Psoas muscle (tissue), 8 donors: ENCODE results near the gene TREH. TPM values are rescaled to one million over a fixed set of nuclear protein-coding genes. Genes with fewer than 3 reads are reported as not detected.
"Not testable (repeated sequence)": the region's sequence is repeated elsewhere in the genome, so short reads cannot be mapped to it uniquely, and the experiment has no call there.

ENCODE experiments used
- ATAC-seq, 4 donors: fragments of 200-7000 bp; cut with Tn5 transposase; one replicate each; pipeline ENCODE4 v1.9.1; 2020; ENCODE audit warnings: moderate library complexity in 3 of 4, mild to moderate bottlenecking in 2 of 4
- DNase-seq, 2 donors: peaks; one replicate each; pipeline ENCODE4 v3.0.0-alpha.2; 2020
- H3K27ac ChIP-seq: fragments of 200-600 bp; one replicate; pipeline ENCODE4 v1.8.0; 2022
- H3K27me3 ChIP-seq, 3 donors: fragments of 200-600 bp in 1 of 3; one replicate each; pipeline versions ENCODE4 v1.6.1 to v1.8.0; 2013 to 2022; ENCODE audit warnings: low read length in 2 of 3, mild to moderate bottlenecking in 2 of 3, moderate library complexity in 1 of 3; ENCODE audit not compliant: insufficient read depth in 3 of 3
- H3K36me3 ChIP-seq, 2 donors: fragments of 200-600 bp in 1 of 2; one replicate each; pipeline versions ENCODE4 v1.6.1 to v1.8.0; 2013 to 2022; ENCODE audit warnings: low read depth in 1 of 2, mild to moderate bottlenecking in 1 of 2, moderate library complexity in 1 of 2; ENCODE audit not compliant: insufficient read depth in 1 of 2
- H3K4me1 ChIP-seq: fragments of 200-600 bp; one replicate; pipeline ENCODE4 v1.8.0; 2022
- H3K4me3 ChIP-seq: fragments of 200-600 bp; one replicate; pipeline ENCODE4 v1.8.0; 2022; ENCODE audit warnings: mild to moderate bottlenecking
- H3K9me3 ChIP-seq: fragments of 200-600 bp; one replicate; pipeline ENCODE4 v1.8.0; 2022
- WGBS, 3 donors: extraction: QIAGEN DNeasy Blood & Tissue Kit; methylation state at CpG; one replicate each; pipeline versions ENCODE4 v1.1.6 to v1.1.7; 2013; 5-methylcytosine and 5-hydroxymethylcytosine counted together
- intact Hi-C, 2 donors: fragments of 100-400 bp; cut with DNase I; formaldehyde crosslinking; loops; one replicate each; pipeline versions ENCODE4 v1.11.0 to v1.14.2; 2022
- polyA plus RNA-seq, 3 donors: library from polyadenylated mRNA; stranded (reverse); fragments of 200-250 nt; gene quantifications; one replicate each; pipeline ENCODE4 v1.2.3, GENCODE V29; 2013
- total RNA-seq, 4 donors: library from RNA; stranded (reverse); fragmentation: NEBNext Ultra II Directional in 2 of 4; extraction: Animal tissue kit (Norgen Biotek cat#: 25700) in 2 of 4; gene quantifications; one replicate each; pipeline versions ENCODE4 v1.2.1 to v1.2.4, GENCODE V29; 2021 to 2023
- TF ChIP-seq, protein P1 (sequence below): fragments of 200-600 bp; IDR thresholded peaks from one replicate; pipeline ENCODE4 v1.8.0; 2022; ENCODE audit warnings: antibody characterized with exemption
- donor health status: healthy with polysubstance abuse.
- donor health status: DM: no; HTN: no; CAD: no; lungs with moderate emphysema.
- donor health status: Bipolar disorder and iron deficiency.
- donor health status: healthy.
- donor health status: DM: yes; HTN: yes; CAD: no.
- donor health status: DM: no; HTN: no; CAD: no.
- donor health status: DM: no; HTN: no; CAD: no.
- donor health status: DM: yes; HTN: yes; CAD: no.

The TREH gene
- total and polyA plus RNA-seq, 7 donors, result 0.17 to 0.23 (median 0.17) TPM; not detected in 4

GRCh38 chr11:118684187-118684586, 4.7 kb upstream of the TREH start:
- peaks cover under 1% of the 10 kb centered on the region for H3K4me1 ChIP-seq
- DNase-seq, result no peak
- no peaks in the 10 kb centered on the region for H3K27me3 ChIP-seq
- ATAC-seq, result no peak
- no peak overlapping the region for H3K4me3 ChIP-seq
- intact Hi-C loops, result no loop called here
- H3K27ac ChIP-seq, result no peak overlapping the region
- 57 to 73% (median 63%) methylated on average over 2 of the region's 2 CpGs for WGBS, 3 donors
- no peaks in the 10 kb centered on the region for H3K36me3 ChIP-seq
- no peaks in the 10 kb centered on the region for H3K9me3 ChIP-seq
- TF ChIP-seq, protein P1, sequence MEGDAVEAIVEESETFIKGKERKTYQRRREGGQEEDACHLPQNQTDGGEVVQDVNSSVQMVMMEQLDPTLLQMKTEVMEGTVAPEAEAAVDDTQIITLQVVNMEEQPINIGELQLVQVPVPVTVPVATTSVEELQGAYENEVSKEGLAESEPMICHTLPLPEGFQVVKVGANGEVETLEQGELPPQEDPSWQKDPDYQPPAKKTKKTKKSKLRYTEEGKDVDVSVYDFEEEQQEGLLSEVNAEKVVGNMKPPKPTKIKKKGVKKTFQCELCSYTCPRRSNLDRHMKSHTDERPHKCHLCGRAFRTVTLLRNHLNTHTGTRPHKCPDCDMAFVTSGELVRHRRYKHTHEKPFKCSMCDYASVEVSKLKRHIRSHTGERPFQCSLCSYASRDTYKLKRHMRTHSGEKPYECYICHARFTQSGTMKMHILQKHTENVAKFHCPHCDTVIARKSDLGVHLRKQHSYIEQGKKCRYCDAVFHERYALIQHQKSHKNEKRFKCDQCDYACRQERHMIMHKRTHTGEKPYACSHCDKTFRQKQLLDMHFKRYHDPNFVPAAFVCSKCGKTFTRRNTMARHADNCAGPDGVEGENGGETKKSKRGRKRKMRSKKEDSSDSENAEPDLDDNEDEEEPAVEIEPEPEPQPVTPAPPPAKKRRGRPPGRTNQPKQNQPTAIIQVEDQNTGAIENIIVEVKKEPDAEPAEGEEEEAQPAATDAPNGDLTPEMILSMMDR, result no peak

GRCh38 chr11:118682939-118683338, 3.5 kb upstream of the TREH start:
- H3K9me3 ChIP-seq, H3K27me3 ChIP-seq, H3K4me1 ChIP-seq, H3K36me3 ChIP-seq, H3K27ac ChIP-seq, intact Hi-C loops, DNase-seq, ATAC-seq, H3K4me3 ChIP-seq: not testable (repeated sequence)
- 74 to 77% (median 74%) methylated on average over 6 of the region's 6 CpGs for WGBS, 3 donors

GRCh38 chr11:118682372-118682771, 2.9 kb upstream of the TREH start:
- ATAC-seq (no peak), DNase-seq (no peak)
- 86 to 100% (median 95%) methylated on average over 1 of the region's 1 CpG for WGBS, 3 donors
- Histone ChIP-seq H3K4me1 (no peaks in the 10 kb centered on the region), H3K27me3 (no peaks in the 10 kb centered on the region), H3K4me3 (no peak overlapping the region), H3K36me3 (no peaks in the 10 kb centered on the region), H3K9me3 (no peaks in the 10 kb centered on the region), H3K27ac (no peak overlapping the region)
- TF ChIP-seq, protein P1, result no peak
- intact Hi-C loops, result no loop called here

DNA sequence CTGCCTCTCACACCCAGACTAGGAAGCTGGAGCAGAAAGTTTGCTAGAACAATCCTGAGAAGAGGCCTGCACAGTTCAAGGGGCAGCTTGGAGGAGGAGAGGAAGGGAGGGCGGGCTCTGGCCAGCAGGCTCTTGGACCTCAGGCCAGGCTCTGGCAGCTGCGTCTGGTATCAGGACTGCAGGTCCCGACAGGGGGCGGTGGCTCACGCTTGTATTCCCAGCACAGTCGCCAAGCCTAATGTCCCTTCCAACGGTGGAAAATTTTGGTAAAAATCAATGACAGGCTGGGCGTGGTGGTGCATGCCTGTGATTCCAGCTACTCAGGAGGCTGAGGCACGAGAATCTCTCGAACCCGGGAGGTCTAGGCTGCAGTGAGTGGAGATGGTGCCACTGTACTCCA, 542 bp downstream of the TREH start:
- H3K27ac ChIP-seq, H3K4me1 ChIP-seq, H3K9me3 ChIP-seq, intact Hi-C loops, H3K27me3 ChIP-seq, H3K36me3 ChIP-seq, H3K4me3 ChIP-seq: not testable (repeated sequence)
- DNase-seq (peak in 1 of 2 donors; percentile 60), ATAC-seq (peak in 1 of 4 donors; percentile 38)
- WGBS, 3 donors, result 24 to 43% (median 31%) methylated on average over 11 of the region's 11 CpGs

DNA sequence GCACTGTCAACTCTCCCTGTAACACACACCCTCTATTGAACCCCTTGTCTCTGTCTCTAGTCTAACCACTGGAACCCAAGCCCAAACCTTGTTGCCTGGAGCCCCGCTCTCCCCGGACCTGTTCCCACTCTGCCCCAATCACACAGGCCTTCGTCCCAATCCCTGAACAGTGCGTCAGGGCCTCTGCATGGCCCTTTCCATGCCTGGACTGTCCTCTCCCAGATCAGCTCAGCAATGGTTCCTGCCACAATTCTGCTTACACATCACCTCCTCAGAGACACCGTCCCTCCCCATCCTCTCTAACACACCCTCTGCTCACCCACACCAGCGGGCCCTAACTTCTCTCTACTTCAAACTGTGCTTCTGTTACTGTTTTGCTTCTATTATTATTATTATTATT, 1.5 kb downstream of the TREH start:
- Histone ChIP-seq H3K36me3 (no peaks in the 10 kb centered on the region), H3K27ac (no peak overlapping the region), H3K9me3 (no peaks in the 10 kb centered on the region), H3K27me3 (no peaks in the 10 kb centered on the region), H3K4me3 (no peak overlapping the region), H3K4me1 (no peaks in the 10 kb centered on the region)
- TF ChIP-seq, protein P1, result no peak
- ATAC-seq (peak in 1 of 4 donors; percentile 12), DNase-seq (no peak)
- intact Hi-C loops, result no loop called here
- WGBS, 3 donors, result 96 to 98% (median 97%) methylated on average over 6 of the region's 6 CpGs

DNA sequence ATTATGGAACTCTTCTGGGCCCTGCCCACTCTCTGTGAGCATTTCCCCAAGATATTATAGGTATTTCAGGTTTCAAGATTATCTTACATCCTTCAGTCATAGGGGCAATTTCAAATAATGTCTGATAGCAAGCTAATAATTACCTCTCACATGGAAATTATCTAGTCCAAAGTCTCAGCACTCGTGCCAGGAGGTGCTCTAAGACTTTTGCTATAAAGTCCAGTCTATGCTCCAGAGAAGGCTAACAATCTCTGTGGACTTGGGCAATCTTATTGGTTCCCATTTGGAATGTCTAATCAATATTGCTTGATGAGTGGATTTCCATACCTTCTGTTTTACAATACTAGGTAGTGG, 5.4 kb downstream of the TREH start:
- no peak for DNase-seq
- no peaks in the 10 kb centered on the region for H3K27me3 ChIP-seq
- intact Hi-C loops, result no loop called here
- no peaks in the 10 kb centered on the region for H3K4me1 ChIP-seq
- no peak for ATAC-seq
- no peak overlapping the region for H3K4me3 ChIP-seq
- WGBS, 3 donors, result 88 to 91% (median 91%) methylated on average over 1 of the region's 1 CpG
- TF ChIP-seq, protein P1, result no peak
- H3K9me3 ChIP-seq, result no peaks in the 10 kb centered on the region
- H3K27ac ChIP-seq, result no peak overlapping the region
- H3K36me3 ChIP-seq, result no peaks in the 10 kb centered on the region
